ENCODE results near the gene COL4A3.

COL4A3 gene

GRCh38 chr2:227340106-227340505 is 175.7 kb downstream of the COL4A3 start:
- DNase-seq (ENCODE audit: low read depth in 2 of 2): no peak

- DNase-seq (ENCODE audit: low read depth in 2 of 2): no peak
Measured at GRCh38 chr2:227341553-227341952, 177.1 kb downstream of the COL4A3 start.

- DNase-seq (ENCODE audit: low read depth in 2 of 2): no peak
Measured at GRCh38 chr2:227344231-227344630, 179.8 kb downstream of the COL4A3 start.

- DNase-seq (ENCODE audit: low read depth in 2 of 2): no peak
Measured at GRCh38 chr2:227347117-227347516, 182.7 kb downstream of the COL4A3 start.

- no peak for DNase-seq (ENCODE audit: low read depth in 2 of 2)
Measured at GRCh38 chr2:227348324-227348723, 183.9 kb downstream of the COL4A3 start.

- DNase-seq (ENCODE audit: low read depth in 2 of 2): no peak
Measured at GRCh38 chr2:227349989-227350612, 185.7 kb downstream of the COL4A3 start.

- no peak for DNase-seq (ENCODE audit: low read depth in 2 of 2)
Measured at GRCh38 chr2:227351639-227352038, 187.2 kb downstream of the COL4A3 start.

- DNase-seq (ENCODE audit: low read depth in 2 of 2): no peak
Measured at GRCh38 chr2:227360351-227360750, 195.9 kb downstream of the COL4A3 start.

GRCh38 chr2:227363756-227364155 is 199.3 kb downstream of the COL4A3 start:
- no peak for DNase-seq (ENCODE audit: low read depth in 2 of 2)

Measured in stimulated activated CD4-positive, alpha-beta T cell treated with anti-CD3 and anti-CD28 coated beads, Interleukin-15, amount 100 ng/mL, for 48 hours (primary cell).